K562 (cell line): ENCODE data around the gene ZNF506. TPM values are rescaled to one million over a fixed set of nuclear protein-coding genes. Genes with fewer than 3 reads are reported as not detected.

ENCODE experiments used
- FOXP1 ChIP-seq: sonication (generic); formaldehyde crosslinking; IDR thresholded peaks from 2 replicates; pipeline ENCODE4 v1.8.0; 2022; ENCODE audit warnings: mild to moderate bottlenecking, missing genetic modification reagents
- HDAC1 ChIP-seq, 2 experiments: fragments of 450-650 bp; IDR thresholded peaks; 2 replicates each; pipeline ENCODE4 v1.6.1; 2016 to 2017; ENCODE audit warnings: inconsistent platforms in 1 of 2, mild to moderate bottlenecking in 1 of 2, moderate library complexity in 1 of 2
- HMGN3 ChIP-seq: IDR thresholded peaks from 2 replicates; pipeline ENCODE4 v1.6.1; 2011; ENCODE audit warnings: borderline replicate concordance, low read depth, mild to moderate bottlenecking, mixed read lengths, low read length; ENCODE audit not compliant: insufficient read length; ENCODE audit errors: extremely low read depth
- HNRNPH1 ChIP-seq: fragments of 200-400 bp; formaldehyde crosslinking; optimal IDR thresholded peaks from 2 replicates; pipeline ENCODE3; 2017; ENCODE audit warnings: low read depth, mild to moderate bottlenecking, low read length, moderate library complexity
- JUN ChIP-seq, 2 experiments: sonication (generic) in 1 of 2; formaldehyde crosslinking in 1 of 2; IDR thresholded peaks; 2 replicates each; pipeline versions ENCODE4 v1.6.1 to v1.8.0; 2012 to 2022; ENCODE audit warnings: borderline replicate concordance in 2 of 2, mild to moderate bottlenecking in 2 of 2, improper control_type of control experiment in 1 of 2, low read depth in 1 of 2, low read length in 1 of 2, missing genetic modification reagents in 1 of 2
- L3MBTL2 ChIP-seq: fragments of 450-650 bp; IDR thresholded peaks from 2 replicates; pipeline ENCODE4 v1.6.1; 2016; ENCODE audit warnings: mild to moderate bottlenecking, moderate library complexity
- PHF8 ChIP-seq: fragments of 200-600 bp; sonication (generic); IDR thresholded peaks from 2 replicates; pipeline ENCODE4 v1.6.1; 2012; ENCODE audit warnings: mixed run types, mild to moderate bottlenecking, inconsistent platforms, low read length, moderate library complexity, borderline replicate concordance
- RFX1 ChIP-seq: fragments of 450-650 bp; IDR thresholded peaks from 2 replicates; pipeline ENCODE4 v1.6.1; 2016; ENCODE audit warnings: mild to moderate bottlenecking, moderate library complexity
- TBL1XR1 ChIP-seq, 2 experiments: IDR thresholded peaks; 2 replicates each; pipeline ENCODE4 v1.6.1; 2012; ENCODE audit warnings: improper control_type of control experiment in 2 of 2, low read length in 2 of 2, mild to moderate bottlenecking in 1 of 2
- polyA plus RNA-seq, 8 experiments: library from polyadenylated mRNA; depleted of rRNA in 4 of 8; stranded (reverse) in 5 of 8; unstranded in 3 of 8; fragments of >200 nt; fragmentation: Nextera tagmentation in 2 of 8; fragmentation: Illumina TruSeq in 1 of 8; extraction: Ambion mirVana in 2 of 8; extraction: Trizol in 1 of 8; gene quantifications; 2 replicates each; pipeline versions ENCODE4 v1.2.1 to v1.2.3, GENCODE V29; 2011 to 2014; ENCODE audit warnings: inconsistent platforms in 1 of 8, missing spikeins in 1 of 8
- total RNA-seq, 7 experiments: library from RNA; depleted of rRNA in 6 of 7; stranded (reverse); fragments of >200 nt in 6 of 7; fragmentation: Illumina TruSeq in 2 of 7; extraction: Trizol in 2 of 7; gene quantifications; 2 replicates each; pipeline versions ENCODE4 v1.2.1 to v1.2.3, GENCODE V29; 2011 to 2021; ENCODE audit warnings: low replicate concordance in 1 of 7
- TF ChIP-seq, protein P1 (sequence below), 2 experiments: fragments of 450-650 bp; formaldehyde crosslinking in 1 of 2; IDR thresholded peaks; 2 replicates each; pipeline versions ENCODE4 v1.4.0 to v1.6.1; 2014 to 2020; ENCODE audit warnings: mild to moderate bottlenecking in 2 of 2, borderline replicate concordance in 1 of 2, low read depth in 1 of 2
- TF ChIP-seq, protein P2 (sequence below), 2 experiments: fragments of 450-650 bp in 1 of 2; sonication (generic) in 1 of 2; formaldehyde crosslinking; conservative IDR thresholded peaks; 2 replicates each; pipeline versions ENCODE4 v1.4.0 to v1.8.1; 2020 to 2022; ENCODE audit warnings: mild to moderate bottlenecking in 1 of 2, missing genetic modification reagents in 1 of 2
- TF ChIP-seq, protein P3 (sequence below): fragments of 250-450 bp; sonication (Bioruptor Pico); IDR thresholded peaks from 2 replicates; pipeline ENCODE4 v1.9.0; 2021; ENCODE audit warnings: mild to moderate bottlenecking, inconsistent platforms

Gene ZNF506
- total and polyA plus RNA-seq, 9 of the 15 experiments (the other 6 are each of a cell fraction or from before 2014, with no cell fraction given): 0.03 to 0.44 (median 0.14) TPM; not detected in 2

DNA sequence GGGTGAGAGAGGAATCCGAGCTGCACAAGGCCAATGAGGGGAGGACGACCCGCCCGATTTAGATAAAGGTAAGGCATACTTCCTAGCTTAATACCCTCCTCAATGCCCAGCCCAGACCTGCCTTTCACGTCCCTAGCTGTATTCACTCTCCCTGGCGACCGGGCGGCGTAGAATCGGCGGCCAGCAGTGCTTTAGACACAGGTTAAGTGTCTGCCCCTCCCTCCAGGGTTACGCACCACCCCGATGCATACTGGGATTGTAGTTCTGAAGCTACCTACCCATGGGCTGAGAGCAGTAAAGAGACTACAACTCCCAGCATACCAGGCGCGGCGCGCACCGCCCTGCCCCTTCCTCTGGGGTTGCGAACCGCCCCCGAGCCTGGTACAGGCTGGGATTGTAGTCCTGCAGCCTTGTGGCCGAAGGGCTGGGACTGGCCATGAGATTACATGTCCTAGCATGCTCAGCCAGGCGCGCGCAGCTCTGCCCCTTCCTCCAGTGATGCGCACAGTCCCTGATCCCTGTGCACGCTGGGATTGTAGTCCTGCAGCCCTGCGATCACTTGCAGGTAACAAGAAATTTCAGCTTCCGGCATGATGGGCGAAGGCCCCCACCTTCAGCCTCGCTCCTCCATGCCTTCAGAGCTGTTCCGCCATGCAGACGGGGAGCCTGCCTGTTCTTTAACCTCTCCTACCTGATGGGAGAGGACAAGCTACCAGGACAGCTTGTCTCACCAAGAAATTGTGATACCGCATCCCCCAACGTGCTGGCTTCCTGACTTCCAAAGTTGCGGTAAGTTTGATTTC lies 45.1 kb downstream of the ZNF506 start (continued):
- TF ChIP-seq FOXP1 (CRISPR knock-in tag) (peak; percentile 83; the same call in 1 of the 2 replicates), JUN (IDR thresholded peaks at IDR 0.05; ENCODE audit: borderline replicate concordance, low read depth, low read length) (peak; percentile 25; the same call in 1 of the 2 replicates), JUN (CRISPR knock-in tag; IDR thresholded peaks at IDR 0.05; ENCODE audit: borderline replicate concordance) (no peak), TBL1XR1 (IDR thresholded peaks at IDR 0.05; ENCODE audit: low read length in 2 of 2) (0 out of 4 replicates have a peak, but pooled peaks of 1 of the 2 experiments have one; percentile 51), HNRNPH1 (no peak), HDAC1 (IDR thresholded peaks at IDR 0.05) (peak in 1 of 2 experiments; percentile 65; a peak in 1 of 4 replicates), PHF8 (peak; percentile 63; the same call in 1 of the 2 replicates), RFX1 (peak; percentile 50; the same call in 1 of the 2 replicates), HMGN3 (peak; percentile 68), L3MBTL2 (peak; percentile 75; the same call in 1 of the 2 replicates)
- TF ChIP-seq, protein P1, sequence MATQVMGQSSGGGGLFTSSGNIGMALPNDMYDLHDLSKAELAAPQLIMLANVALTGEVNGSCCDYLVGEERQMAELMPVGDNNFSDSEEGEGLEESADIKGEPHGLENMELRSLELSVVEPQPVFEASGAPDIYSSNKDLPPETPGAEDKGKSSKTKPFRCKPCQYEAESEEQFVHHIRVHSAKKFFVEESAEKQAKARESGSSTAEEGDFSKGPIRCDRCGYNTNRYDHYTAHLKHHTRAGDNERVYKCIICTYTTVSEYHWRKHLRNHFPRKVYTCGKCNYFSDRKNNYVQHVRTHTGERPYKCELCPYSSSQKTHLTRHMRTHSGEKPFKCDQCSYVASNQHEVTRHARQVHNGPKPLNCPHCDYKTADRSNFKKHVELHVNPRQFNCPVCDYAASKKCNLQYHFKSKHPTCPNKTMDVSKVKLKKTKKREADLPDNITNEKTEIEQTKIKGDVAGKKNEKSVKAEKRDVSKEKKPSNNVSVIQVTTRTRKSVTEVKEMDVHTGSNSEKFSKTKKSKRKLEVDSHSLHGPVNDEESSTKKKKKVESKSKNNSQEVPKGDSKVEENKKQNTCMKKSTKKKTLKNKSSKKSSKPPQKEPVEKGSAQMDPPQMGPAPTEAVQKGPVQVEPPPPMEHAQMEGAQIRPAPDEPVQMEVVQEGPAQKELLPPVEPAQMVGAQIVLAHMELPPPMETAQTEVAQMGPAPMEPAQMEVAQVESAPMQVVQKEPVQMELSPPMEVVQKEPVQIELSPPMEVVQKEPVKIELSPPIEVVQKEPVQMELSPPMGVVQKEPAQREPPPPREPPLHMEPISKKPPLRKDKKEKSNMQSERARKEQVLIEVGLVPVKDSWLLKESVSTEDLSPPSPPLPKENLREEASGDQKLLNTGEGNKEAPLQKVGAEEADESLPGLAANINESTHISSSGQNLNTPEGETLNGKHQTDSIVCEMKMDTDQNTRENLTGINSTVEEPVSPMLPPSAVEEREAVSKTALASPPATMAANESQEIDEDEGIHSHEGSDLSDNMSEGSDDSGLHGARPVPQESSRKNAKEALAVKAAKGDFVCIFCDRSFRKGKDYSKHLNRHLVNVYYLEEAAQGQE (IDR thresholded peaks at IDR 0.05; ENCODE audit: borderline replicate concordance): no peak
- TF ChIP-seq, protein P1 (CRISPR knock-in tag; IDR thresholded peaks at IDR 0.05; ENCODE audit: low read depth): peak; percentile 12; the same call in 1 of the 2 replicates
- TF ChIP-seq, protein P2, sequence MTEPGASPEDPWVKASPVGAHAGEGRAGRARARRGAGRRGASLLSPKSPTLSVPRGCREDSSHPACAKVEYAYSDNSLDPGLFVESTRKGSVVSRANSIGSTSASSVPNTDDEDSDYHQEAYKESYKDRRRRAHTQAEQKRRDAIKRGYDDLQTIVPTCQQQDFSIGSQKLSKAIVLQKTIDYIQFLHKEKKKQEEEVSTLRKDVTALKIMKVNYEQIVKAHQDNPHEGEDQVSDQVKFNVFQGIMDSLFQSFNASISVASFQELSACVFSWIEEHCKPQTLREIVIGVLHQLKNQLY (CRISPR knock-in tag; conservative IDR thresholded peaks at IDR 0.05): no peak
- TF ChIP-seq, protein P3, sequence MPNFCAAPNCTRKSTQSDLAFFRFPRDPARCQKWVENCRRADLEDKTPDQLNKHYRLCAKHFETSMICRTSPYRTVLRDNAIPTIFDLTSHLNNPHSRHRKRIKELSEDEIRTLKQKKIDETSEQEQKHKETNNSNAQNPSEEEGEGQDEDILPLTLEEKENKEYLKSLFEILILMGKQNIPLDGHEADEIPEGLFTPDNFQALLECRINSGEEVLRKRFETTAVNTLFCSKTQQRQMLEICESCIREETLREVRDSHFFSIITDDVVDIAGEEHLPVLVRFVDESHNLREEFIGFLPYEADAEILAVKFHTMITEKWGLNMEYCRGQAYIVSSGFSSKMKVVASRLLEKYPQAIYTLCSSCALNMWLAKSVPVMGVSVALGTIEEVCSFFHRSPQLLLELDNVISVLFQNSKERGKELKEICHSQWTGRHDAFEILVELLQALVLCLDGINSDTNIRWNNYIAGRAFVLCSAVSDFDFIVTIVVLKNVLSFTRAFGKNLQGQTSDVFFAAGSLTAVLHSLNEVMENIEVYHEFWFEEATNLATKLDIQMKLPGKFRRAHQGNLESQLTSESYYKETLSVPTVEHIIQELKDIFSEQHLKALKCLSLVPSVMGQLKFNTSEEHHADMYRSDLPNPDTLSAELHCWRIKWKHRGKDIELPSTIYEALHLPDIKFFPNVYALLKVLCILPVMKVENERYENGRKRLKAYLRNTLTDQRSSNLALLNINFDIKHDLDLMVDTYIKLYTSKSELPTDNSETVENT (CRISPR knock-in tag): 0 out of 2 replicates have a peak, but pooled peaks have one; percentile 5
